GM21360 (cell line): ENCODE measurements around the gene CTXN1.
"Not testable (repeated sequence)": the region's sequence is repeated elsewhere in the genome, so short reads cannot be mapped to it uniquely, and the experiment has no call there.

ENCODE experiments used
- ATAC-seq: cut with Tn5 transposase; IDR thresholded peaks from one replicate; pipeline ENCODE4 v1.9.1; 2021; ENCODE audit warnings: mild to moderate bottlenecking, moderate library complexity; ENCODE audit not compliant: unreplicated experiment

Gene CTXN1

DNA sequence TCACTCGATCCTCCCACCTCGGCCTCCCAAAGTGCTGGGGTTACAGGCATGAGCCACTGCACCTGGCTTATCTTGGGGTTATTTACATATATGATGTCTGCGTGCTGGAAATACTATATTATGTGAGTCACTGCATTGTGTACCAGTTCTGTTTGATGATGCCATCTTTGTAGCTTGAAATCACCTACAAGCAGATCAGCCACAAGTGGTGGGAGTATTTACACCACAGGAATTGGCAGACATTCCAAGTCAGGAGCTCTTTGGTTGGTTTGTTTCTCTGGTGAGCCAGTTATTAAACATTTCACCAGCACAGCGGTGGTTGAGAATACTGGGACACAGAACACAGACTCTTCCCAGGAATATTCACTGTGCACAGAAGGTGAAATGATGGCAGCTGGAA is 22.0 kb upstream of the CTXN1 start:
- ATAC-seq: no peak

DNA sequence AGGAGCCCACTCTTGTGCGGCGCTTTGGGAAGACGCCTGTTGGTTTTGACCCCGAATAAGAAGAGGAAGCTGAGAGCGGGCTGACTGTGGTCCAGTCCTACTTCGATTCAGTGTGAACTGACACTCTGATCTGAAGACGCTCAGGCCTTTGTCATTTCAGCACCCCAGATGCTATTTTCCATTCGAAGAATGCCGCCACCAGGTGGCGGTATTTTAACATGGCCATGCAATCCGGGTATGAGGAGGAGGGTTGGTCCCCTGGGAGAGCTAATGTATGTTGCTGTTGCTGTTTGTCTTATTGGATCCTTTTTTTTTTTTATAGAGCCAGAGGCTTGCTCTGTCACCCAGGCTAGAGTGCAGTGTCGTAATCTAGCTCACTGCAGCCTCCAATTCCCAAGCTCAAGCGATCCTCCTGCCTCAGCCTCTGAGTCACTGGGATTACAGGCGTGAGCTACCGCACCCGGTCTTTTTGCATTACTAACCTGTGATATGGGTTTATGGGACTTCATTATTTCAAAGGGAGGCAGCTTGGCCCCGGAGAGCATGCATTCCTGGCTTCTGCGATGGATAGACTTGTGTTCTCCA is 18.3 kb upstream of the CTXN1 start:
- peak; percentile 31 for ATAC-seq

DNA sequence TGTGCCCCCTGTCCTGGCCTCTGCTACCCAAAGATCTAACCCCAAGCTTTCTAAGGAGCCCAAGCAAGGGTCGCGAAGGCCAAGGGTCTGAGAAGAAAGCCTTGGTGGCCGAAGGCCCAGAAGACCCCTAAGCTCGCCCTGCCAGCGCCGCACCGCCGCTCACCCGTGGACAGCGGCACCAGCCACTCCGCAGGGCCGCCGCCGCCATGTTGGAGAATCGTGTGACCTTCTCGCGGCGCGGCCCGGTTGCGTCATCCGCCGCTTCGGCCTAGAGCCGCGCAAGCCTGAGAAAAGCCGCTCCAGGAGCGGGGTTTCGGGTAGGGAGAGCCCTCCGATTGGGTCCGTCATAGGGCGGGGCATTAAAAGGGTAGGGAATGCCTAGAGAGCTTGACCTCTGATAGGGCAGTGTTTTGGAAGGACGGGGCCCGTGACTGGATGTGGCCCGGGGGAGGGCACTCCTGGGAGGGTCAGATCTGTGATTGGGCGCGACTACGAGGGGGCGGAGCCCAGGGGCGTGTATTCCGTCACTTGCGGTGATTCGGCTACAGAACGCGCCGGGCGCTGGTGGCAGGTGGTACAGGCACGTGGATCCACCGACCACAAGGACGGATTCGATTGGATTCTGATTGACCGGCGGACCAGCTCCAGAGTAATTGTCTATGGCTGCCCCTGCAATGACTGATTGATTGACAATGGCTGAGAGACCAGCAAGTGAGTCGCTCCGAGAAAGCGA is 17.7 kb upstream of the CTXN1 start, which contains the start of gene TIMM44:
Gene TIMM44, minus strand, starts transcription at position 223 of the 733 bp plus-strand sequence. Its CDS starts 15 bp downstream, at position 208.
- peak; percentile 88 for ATAC-seq

DNA sequence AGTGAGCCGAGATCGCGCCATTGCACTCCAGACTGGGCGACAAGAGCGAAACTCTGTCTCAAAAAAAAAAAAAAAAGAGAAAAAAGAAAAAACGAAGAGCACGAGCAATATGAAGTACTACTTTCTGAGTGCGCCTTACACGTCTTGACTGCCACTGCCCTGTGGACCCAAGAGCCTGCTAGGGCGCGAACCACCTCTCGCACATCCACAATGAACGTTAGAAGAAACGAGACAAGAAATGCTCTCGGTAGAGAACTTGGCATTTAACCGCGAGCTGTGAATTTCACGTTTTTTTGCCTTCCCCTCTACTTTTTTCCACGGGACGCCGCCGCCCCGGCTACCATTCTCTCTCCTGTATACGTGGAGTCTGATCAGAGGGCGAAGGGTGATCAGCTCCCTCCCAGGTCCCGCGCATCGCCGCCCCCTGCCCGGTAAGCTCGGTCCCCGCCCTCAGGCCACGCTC is 17.1 kb upstream of the CTXN1 start:
- peak; percentile 8 for ATAC-seq

DNA sequence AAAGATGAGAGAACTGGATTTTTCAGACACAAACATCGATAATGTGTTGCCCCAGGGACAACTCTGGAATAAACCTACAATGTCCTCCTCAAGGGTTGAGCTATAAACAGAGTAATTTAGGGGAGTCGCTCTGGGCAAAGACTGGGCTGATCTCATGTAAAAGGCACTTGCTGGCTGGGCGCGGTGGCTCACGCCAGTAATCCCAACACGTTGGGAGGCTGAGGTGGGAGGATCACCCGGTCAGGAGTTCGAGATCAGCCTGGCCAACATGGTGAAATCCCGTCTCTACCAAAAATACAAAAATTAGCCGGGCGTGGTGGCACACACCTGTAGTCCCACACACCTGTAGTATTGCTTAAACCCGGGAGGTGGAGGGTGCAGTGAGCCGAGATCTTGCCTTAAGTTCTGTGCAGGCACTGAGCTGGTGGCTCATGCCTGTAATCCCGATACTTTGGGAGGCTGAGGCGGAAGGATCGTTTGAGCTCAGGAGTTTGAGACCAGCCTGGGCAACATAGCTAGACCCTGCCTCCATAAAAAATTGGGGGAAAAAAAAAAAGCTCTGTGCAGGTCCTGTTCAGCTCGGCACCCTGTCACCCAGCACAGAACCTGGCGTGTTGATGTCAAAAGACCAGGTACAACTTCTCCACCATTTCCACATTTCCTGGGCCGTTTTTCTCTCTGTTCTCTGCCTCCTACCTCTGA is 16.1 kb upstream of the CTXN1 start:
- no peak for ATAC-seq

DNA sequence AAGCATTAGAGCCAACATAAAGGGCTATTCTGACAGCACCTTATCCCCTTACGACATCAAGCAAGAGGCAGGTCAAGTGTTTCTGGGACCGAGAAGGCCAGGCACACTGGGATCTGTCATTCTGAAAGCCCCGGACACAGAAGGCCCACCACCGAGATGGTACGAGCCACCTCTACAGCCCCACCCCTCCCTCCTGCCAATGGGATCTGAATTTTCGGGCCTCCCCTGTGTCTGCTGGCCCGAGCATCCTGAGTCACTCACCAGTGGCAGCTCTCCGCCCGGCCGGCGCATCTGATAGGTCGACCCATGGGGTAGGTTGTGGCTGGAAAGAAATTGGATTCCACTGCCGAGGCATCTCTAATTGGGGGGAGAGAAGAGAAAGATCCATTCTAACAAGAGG is 14.9 kb upstream of the CTXN1 start:
- ATAC-seq: no peak

DNA sequence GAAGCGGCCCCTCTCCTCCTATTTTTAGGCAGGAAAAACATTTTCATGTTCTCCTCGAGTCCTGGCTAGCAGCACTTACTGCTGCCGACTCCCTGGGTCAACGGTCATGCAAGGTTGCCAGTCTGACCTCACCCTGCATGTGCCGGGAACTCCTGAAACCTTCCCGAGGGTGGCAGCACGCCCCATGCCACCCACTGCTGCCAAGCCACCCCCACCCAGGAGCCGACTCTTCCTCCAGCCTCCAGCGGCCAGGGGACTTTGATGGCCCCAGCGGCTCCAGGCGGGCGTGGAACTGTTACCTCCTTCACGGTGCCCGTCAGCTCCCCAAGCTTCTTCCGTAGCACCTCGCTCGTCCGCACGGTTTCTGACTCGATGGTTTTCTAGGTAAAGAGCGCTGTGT is 8.8 kb upstream of the CTXN1 start:
- ATAC-seq: no peak

DNA sequence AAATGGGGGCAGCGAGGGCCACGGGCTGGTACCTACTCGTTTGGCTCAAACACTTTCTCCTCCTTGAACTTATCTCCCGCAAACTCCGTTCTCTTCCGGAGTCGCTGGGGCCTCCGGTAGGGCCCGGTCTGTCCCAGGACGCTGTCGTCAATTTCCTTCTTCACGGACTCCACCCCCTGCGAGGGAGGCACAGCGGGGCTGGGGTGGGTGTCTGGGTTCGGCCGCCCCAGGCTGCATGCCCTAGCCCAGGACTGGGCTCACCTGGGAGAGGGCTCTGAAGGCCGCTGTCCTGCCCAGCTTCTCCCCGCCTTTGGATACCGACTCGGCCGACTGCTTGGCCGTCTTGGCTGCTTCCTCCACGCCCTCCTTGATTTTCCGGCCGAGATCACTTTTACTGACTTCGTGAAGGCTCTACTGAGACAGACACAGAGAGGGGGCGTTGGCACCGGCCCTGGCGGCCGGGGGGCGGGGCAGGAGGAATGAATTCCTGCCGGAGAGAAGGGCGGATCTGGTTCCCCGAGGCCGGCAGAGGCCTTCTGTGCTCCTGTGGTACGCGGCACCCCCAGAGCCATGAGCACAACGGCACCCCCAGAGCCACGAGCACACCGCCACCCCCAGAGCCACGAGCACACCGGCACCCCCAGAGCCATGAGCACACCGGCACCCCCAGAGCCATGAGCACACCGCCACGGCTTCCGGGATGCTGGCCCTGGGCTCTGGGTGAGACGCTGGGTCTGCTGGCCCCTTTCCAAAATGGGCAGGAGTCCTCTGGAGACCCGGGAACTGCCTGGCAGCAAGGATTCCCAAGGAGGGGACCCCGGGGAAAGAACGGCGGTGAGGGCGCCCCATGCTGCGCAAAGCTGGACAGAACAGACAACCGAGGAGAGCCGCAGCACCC is 8.1 kb upstream of the CTXN1 start:
- no peak for ATAC-seq

DNA sequence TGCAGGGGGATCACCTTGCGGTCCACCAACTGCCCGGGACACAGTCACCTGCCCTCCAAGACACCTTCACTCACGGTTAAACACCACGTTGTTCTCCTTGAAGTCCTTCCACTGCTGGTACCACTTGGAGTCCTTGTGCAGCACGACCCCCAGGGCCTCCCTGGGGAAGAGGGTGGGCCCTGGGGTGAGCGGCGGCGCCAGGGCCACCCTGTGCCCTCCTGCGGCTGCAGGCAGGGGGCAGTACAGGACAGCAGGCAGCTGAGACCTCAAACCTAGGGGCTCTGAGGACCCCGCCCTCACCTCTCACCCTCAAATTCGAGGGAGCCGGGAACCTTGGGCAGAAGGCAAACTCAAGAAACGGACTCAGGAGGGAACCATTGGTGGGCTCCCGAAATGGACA is 7.5 kb upstream of the CTXN1 start:
- no peak for ATAC-seq

DNA sequence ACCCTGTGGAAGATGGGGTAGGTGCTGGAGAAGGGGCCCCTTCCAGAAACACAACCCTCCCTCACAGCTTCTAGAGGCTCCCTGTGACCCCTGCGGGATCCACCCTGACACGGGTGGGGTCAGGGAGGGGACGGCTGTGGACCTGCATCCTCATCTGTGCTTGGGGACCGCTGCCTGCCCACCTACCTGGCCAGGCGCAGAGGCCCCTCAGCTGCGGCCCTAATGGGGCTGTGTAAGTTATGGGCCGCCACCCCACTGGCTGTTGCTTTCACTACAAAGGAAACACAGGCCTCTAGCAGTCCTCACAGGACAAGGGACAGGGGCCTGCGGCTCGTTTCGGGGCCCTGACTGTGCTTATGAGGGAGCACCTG is 7.0 kb upstream of the CTXN1 start:
- no peak for ATAC-seq

DNA sequence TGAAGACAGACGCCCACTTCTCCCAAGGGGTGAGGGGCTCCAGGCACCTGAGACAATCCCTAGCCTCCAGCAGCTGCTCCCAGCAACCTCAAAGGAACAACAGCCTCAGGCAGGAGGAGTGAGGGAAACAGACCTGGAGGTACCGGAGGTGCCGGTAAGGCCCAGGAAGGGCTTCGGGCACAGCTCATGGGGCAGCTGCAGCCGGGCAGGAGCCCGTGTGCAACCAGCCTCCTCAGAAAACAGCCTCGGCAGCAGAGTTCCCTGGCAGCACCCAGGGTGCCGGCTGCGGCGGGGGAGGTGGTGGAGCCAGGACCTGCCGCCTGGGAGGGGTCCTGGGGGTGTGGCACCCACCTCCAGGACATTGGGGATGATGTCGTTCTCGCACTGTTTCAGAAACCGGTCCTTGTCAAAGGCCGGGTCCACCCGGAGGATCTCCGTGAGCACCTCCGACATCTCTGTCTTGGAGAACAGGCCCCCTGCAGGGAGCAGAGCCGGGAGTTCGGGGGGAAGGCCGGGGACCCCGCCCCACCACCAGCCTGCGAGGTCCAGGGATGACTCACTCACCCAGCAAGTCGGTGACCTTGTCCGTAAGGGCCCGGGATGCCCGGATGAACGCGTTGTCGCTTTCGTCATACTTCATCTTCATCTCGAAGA is 6.5 kb upstream of the CTXN1 start:
- ATAC-seq: no peak

DNA sequence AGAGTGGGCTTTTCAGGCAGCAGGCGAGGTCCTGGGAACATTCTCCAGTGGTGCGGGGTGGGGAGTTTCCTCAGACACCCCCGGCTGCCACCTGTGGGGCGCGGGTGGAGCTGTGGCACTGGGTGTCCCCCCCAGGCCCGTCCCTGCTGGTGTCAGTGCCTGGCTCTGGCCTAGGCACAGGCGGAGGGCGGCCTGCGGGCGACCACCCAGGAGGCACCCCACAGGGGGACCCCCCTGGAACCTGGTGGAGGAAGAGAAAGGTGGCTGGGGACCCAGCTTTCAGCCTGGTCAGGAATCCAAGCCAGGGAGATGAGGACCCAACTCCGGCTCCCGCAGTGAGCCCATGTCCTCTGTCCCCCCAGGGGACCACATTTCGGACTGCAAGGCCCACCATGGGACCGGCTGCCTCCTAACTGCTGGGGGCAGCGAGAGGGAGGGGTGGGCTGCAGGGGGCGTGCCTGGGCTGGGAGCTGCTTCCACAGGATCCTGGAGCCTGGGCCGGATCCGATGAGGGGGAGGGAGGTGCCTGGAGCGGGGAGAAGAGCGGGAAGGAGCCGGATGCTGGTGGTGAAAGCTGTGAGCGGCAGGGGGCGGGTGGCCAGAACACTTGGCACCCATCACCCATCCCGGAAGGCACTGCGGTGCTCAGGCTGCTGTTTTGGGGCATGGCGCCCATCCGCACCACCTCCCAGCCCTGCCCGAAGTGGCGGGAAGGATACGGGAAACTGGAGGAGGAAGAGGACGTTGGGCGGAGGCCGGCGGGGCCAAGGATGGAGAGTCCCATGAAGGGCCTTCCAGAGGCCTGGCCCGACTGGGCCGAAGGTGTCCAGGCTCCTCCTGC is 5.5 kb upstream of the CTXN1 start:
- no peak for ATAC-seq

DNA sequence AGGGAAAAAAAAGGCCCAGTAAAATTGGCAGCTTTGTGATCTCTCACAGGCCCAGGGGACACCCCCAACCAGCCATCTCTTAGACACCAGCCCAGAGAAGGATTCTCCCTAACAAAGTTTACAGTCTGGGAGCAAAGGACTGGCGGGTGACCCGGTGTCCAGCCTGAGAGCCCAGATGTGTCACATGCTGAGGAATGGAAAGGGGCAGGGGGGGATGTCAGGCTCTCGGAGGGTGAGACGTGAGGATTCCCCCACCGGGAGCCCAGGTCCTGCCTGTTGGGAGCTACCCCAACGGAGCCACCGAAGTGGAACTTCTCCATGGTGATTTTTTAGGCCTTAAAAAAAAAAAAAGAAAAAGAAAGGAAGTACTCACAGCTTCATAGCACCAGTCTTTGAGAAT is 4.8 kb upstream of the CTXN1 start:
- no peak for ATAC-seq

DNA sequence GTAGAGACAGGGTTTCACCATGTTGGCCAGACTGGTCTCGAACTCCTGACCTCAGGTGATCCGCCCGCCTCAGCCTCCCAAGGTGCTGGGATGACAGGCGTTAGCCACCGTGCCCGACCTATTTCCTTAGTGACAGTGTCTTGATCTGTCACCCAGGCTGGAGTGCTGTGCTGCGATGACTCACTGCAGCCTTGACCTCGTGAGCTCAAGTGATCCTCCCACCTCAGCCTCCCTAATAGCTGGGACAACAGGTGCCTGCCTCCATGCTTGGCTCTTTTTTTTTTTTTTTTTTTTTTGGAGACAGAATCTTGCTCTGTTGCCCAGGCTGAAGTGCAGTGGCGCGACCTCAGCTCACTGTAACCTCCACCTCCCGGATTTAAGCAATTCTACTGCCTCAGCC is 4.1 kb upstream of the CTXN1 start:
- not testable (repeated sequence) for ATAC-seq

DNA sequence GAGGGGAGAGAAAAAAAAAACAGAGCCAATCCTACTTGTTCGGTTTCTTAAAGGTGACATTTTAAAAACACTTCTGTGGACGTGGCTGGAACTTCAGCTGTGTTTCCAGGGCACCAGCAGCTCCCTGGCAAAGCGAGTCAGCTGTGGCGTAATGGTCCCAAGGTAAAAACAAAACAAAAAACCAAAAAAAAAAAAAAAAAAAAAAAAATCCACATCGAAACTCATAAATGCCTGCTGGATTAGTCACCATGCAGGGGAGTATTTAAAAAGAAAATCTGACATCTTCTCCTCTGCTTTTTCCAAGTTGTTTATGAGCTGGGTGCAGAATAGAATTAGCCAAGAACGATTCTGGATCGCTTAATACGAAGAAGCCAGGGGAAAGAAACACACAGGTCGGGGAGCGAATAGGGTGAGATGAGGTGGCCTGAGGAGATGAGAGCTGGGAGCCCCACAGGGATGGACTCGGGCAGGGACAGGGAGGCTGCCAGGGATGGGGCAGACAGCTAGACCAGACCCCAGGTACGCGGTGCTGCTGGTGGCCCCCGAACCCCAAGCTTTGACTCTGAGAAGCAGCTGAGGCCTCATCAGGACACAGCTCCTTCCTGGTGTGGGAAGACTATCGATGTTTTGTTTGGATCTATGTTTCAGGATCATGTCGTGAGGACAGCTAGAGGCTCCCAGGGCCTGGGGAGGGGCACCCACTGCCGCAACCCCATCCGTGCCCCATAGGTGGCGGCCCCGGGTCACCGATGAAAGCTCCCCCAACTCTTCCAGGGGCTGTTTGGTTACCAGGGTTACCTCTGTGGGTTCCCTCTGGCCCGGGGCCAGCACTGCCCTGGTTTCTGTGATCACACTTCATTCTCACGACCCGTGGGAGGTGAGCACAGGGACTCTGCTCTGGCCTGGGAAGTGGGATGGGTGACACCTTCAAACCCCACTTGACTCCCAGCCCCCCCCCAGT is 3.1 kb upstream of the CTXN1 start:
- ATAC-seq: no peak

DNA sequence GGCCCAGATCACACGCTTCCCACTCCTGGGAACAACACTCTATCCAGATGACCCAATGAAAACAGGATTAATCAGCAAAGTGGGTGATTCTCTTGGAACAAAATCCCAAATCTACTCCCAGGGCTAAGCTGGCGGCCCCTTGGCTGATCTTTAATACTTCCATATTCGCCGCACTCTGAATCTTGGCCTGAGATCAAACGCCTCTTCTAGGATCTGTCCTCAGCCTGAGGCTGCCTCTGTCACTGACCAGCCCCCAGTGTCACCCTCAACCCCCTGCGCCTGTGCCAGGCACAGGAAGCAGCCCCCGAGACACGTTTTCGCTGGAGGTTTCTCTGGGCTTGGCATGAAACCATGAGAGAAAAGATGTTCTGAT is 2.4 kb upstream of the CTXN1 start:
- no peak for ATAC-seq

DNA sequence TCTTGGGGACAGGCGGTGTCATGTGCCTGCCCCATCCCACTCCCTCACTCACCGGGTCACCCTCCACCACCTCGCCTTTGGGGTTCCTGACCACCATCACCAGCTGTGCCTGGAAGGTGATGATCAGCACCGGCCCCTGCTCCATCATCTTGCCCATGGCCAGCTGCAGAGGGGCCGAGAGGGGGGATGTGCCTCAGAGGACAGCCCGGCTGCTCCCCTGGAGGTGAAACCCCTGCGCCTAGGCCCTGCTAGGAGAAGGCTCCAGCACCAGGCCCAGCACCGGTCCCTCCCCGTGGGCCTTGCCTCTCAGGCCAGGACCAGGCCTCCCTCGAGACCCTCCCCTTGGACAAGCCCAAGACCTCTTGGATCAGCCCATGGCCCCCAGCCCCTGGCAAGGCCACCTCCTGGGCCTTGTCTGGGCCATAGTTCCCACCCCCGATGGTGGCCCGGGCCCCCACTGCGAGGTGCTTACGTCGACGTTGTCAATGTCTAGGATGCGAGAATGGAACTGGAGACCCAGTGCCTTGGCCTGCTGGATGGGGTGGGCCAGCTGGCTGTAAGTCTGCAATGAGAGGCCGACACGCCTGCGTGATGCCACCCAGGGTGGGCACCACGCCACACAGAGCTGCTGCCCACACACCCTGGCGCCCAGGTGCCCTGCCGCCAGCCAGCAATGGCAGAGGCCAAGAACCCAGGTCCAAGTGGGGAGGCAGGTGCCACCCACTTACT is 1.8 kb upstream of the CTXN1 start:
- no peak for ATAC-seq
